Right ventricle myocardium superior (tissue), 1 donor: Measurements from ENCODE around the gene PAPPA2. TPM values are rescaled to one million over a fixed set of nuclear protein-coding genes. Genes with fewer than 3 reads are reported as not detected.
A peak's percentile ranks its signal among the peaks of the same experiment; 100 is the strongest.

Experiments
- ATAC-seq: fragments of 200-7000 bp; cut with Tn5 transposase; one replicate; pipeline ENCODE4 v1.9.1; 2020; ENCODE audit warnings: mild to moderate bottlenecking; ENCODE audit not compliant: poor library complexity
- DNase-seq: peaks from one replicate; pipeline ENCODE4 v3.0.0-alpha.2; 2020
- intact Hi-C: fragments of 100-400 bp; cut with DNase I; formaldehyde crosslinking; loops from one replicate; pipeline ENCODE4 v1.11.2; 2022
- total RNA-seq: library from RNA; stranded (reverse); fragmentation: NEBNext Ultra II Directional; extraction: Animal tissue kit (Norgen Biotek cat#: 25700); gene quantifications from one replicate; pipeline ENCODE4 v1.2.1, GENCODE V29; 2021
- donor health status: DM: no; HTN: yes; CAD: no; lungs with severe emphysema.

Gene PAPPA2
- total RNA-seq, 1 donor from 2014 or later, result 0.32 TPM

DNA sequence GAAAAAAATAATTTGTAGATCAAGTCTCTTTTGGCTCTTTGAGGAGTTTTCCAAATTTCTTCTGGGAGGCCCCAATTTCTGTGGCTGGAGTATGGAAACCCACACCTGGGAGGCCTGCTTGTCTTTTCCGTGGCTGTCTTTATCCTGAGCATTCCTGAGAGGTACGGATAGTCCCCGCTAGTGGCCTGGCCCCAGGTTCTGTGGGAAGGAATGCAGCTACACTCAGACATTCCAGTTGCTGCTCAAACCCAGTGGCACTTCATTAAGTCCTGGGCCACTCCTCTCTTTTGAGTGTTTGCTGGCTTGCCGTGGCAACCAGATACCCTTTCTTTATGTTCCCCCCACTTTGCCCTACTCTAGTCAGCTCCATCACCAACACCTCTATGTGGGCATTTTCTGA is 391.1 kb downstream of the PAPPA2 start:
- DNase-seq (no peak), ATAC-seq (no peak)
- intact Hi-C loops, result no loop called here

- intact Hi-C loops, result no loop called here
- ATAC-seq (no peak), DNase-seq (no peak)
Measured at GRCh38 chr1:176854758-176855745, 392.1 kb downstream of the PAPPA2 start.

DNA sequence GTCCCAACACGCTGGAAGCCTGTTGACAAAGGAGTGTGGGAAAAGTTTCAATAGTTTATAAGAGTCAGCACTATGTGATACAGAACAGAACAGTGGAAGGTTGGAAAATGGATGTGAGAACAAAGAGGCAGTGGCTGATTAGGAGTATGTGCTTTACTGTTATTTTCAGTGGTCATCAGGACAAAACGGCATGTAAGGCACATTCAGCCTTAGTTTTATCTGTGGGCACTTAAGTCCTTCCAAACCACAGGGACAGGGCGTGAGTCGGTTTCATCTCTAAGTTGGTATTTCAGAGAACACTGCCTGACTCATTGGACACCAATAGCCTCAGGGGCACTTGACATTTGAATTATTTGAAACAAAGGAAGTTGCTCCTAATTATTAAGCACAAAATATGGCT is 394.7 kb downstream of the PAPPA2 start:
- ATAC-seq (no peak), DNase-seq (no peak)
- intact Hi-C loops, result no loop called here

- no peak for ATAC-seq
- intact Hi-C loops, result no loop called here
- DNase-seq, result no peak
Measured at GRCh38 chr1:176858433-176858916, 395.5 kb downstream of the PAPPA2 start.

- ATAC-seq (no peak), DNase-seq (no peak)
- intact Hi-C loops, result no loop called here
Measured at GRCh38 chr1:176863613-176864012, 400.6 kb downstream of the PAPPA2 start.

- ATAC-seq, result no peak
- intact Hi-C loops, result no loop called here
- DNase-seq, result no peak
Measured at GRCh38 chr1:176864211-176864610, 401.2 kb downstream of the PAPPA2 start.

GRCh38 chr1:176866011-176866714 is 403.2 kb downstream of the PAPPA2 start:
- ATAC-seq (no peak), DNase-seq (no peak)
- intact Hi-C loops, result no loop called here

DNA sequence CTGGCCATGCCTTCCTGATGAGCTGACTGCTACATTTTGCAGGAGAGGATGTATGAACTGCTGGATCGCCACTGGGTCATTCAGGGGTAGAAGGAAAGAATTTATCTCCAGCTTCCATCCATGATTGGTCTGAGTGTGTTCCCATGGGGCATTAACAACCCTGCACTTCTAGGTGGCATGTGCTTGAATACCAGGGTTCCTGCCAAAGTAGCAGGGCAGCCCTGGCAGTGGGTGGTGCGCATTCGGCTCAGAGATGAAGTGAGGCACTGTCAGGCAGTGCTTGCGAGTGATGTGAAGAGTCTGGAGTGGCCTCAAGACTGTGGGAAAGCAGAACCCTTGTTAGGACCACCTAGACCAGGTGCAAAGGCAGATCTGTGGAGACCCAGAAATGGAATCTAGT is 406.6 kb downstream of the PAPPA2 start:
- peak; percentile 90 for ATAC-seq
- no peak for DNase-seq
- intact Hi-C loops, result no loop called here

GRCh38 chr1:176876966-176877515 is 414.1 kb downstream of the PAPPA2 start:
- intact Hi-C loops, result loop anchor here (5.0 kb wide), 1 partner anchor 320 kb away; no protein-coding TSS in a partner anchor
- no peak for DNase-seq
- ATAC-seq, result no peak

GRCh38 chr1:176877557-176877956 is 414.6 kb downstream of the PAPPA2 start:
- intact Hi-C loops, result loop anchor here (5.0 kb wide), 1 partner anchor 320 kb away; no protein-coding TSS in a partner anchor
- ATAC-seq (no peak), DNase-seq (no peak)

DNA sequence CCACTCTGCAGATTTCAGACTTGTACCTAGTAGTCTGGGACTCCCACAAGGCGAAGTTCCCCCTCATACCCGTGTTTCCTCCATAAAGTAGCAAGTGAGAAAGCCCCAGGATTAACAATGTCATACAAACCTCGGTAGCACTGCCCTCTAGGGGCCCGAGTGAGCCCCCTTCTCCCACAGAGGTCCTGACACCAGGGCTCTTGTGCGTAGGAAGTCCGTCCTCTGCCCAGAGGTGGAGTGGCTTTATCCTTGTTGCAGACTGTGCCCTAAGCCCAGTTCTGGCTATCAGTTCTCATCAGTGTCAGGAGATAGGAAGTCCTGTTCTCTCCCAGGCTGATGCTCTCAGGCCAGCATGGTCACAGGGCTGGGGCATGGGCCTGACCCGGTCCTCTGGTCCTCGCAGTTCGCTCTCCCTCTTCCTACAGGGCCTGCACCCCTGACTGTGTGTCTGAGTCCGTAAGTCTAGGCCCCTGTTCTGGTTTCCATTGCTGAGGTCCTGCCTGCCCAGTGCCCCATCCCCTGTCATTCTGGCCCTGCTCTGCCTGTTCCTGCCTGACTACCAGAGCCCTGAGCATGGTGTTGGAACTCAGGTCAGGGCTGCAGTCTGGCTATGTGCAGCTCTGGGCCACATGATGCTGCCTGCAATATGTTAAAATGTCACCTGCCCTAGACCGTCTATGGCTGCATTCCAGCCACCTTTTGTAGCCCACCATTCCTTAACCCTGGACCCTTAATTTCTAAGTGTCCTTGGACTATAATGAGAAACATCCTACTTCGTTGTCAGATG is 416.0 kb downstream of the PAPPA2 start:
- DNase-seq, result no peak
- ATAC-seq, result no peak
- intact Hi-C loops, result loop anchor here (5.0 kb wide), 1 partner anchor 322 kb away; no protein-coding TSS in a partner anchor

DNA sequence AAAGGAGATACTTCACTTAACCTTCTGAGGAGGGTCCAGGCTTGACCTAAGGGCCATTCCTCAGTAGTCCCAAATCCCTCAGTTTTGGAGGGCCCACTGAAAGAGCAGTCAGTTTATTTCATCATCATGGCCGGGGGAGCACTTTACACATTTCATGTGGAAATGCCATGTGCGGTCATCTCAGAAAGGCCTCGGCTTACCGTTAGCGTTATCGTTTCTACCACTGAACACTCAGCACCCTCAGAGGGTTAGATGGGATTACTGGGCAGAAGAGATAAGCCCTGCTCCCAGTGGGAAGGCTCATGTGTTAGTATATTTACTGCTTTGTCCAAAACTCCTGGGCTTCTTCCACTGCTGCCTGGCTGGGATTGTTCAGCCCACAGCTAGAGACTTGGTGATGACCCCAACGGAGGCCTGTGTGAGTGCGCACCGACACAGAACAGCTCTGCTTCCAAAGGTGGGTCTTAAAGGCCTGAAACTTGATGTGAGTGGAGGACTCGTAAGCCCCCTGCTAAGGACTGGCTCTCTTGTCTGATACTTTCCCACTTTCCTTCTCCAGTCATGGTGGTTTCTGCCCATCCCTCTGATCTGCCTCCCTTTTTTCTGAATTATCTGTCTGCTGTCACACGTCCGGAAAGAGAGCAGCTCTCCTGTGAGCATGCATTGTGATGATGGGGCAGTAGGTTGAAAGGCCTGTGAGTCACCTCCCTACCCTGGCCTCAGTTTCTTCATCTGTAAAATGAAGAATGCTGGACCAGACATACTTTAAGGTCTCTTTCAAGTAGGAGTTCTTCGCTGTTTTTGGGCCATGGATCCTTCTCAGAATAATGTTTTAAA is 417.0 kb downstream of the PAPPA2 start:
- intact Hi-C loops, result loop anchor here (5.0 to 10.0 kb wide), 2 partner anchors 323 to 505 kb away; no protein-coding TSS in a partner anchor
- ATAC-seq (no peak), DNase-seq (no peak)

DNA sequence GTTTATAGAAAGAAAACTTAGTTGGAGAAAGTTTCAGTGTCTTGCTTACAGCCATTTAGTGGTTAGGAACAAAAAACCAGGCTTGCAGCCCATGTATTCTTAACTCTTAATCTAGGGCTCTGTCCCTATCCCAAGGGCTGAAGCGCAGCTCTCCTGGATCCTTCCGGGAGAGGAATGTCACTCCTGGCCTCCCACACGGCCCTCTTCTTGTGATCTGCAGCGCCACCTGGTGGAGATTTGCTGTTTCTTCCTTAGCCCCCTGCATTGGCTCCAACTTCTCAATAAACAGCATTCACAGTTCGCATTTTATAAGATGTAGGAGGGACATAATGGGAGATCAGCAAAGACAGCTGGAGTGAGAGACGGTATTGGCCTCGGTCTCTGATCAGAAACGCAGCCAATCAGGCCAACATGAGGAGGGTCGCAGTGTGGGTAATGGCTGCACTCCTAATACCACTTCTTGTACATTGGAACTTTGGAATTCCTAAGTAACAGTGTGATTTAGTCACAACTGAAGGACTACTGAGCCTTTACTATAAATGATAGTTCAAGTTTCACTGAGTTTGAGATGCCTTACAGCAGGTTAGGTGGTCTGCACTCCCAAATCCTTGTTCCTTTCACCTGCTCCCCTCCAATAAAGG is 418.1 kb downstream of the PAPPA2 start:
- peak; percentile 91 for ATAC-seq
- intact Hi-C loops, result loop anchor here (10.0 kb wide), 1 partner anchor 506 kb away; no protein-coding TSS in a partner anchor
- DNase-seq, result peak; percentile 71

GRCh38 chr1:176884286-176884685 is 421.3 kb downstream of the PAPPA2 start:
- ATAC-seq, result no peak
- intact Hi-C loops, result loop anchor here (10.0 kb wide), 1 partner anchor 509 kb away; no protein-coding TSS in a partner anchor

DNA sequence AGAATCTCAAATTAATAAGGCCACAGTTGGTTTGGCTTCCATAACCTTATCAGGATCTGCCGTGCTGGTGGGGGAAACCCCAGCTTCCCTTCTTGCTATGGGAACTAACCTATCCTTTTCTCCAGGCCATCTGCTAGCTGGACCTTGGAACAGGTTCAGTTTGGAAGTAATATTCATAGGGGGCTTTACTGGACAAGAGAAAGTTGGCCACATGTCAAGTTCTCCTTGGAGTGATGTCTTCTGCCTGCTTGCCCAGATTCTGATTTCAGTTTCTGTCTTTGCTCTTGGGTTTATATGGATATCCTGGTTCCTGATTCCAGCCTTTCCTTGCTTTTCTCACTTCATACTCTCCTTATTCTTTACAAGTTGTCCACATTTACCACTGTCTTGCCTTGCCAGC is 421.9 kb downstream of the PAPPA2 start:
- intact Hi-C loops, result loop anchor here (10.0 kb wide), 1 partner anchor 510 kb away; no protein-coding TSS in a partner anchor
- ATAC-seq (no peak), DNase-seq (no peak)

More at GRCh38 chr1:176884286-176884685, 421.3 kb downstream of the PAPPA2 start:
- no peak for DNase-seq

DNA sequence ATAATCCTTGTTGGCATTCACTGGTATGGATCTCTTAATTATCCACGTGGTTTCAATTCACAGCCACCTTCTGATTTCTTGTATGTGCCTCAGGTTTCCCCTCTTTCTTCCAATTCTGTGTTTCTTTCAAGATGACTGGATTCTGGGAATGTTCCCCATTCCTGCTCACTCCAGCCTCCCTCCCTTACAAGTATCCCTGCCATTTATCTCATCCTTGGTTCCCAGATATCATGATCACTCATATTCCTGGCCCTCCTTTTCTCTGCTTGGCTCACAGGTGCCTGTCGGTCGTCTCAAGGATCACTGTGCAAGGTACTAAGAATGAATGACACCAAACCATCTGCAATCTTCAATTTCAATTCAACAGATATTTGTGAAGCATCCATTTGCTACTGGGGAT is 422.4 kb downstream of the PAPPA2 start:
- intact Hi-C loops, result loop anchor here (10.0 kb wide), 1 partner anchor 511 kb away; no protein-coding TSS in a partner anchor
- no peak for ATAC-seq
- no peak for DNase-seq

DNA sequence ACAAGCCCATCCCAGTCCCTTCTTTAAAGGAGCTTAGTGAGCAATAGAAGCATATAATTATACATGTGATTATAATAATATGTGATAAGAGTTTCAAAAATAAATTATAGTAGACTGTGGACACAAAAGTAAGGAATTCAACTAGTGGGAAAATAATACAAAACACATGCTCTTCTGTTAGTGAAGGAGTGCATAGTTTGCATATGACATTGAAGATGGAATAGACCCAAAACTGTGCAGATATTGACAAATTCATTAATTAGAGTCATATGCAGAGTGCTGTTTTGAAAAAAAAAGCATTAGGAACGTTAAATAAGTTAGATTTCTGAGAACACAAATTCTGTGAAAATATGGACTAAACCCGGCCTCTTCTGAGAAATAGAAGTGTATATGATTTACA is 422.8 kb downstream of the PAPPA2 start:
- ATAC-seq, result no peak
- intact Hi-C loops, result loop anchor here (10.0 kb wide), 1 partner anchor 511 kb away; no protein-coding TSS in a partner anchor
- DNase-seq, result no peak
